Upper lobe of right lung (tissue), 1 donor: Measurements from ENCODE around the gene FXR1. TPM values are rescaled to one million over a fixed set of nuclear protein-coding genes. Genes with fewer than 3 reads are reported as not detected.

Source experiments
- ATAC-seq: fragments of 200-7000 bp; cut with Tn5 transposase; one replicate; pipeline ENCODE4 v1.9.1; 2020; ENCODE audit warnings: mild to moderate bottlenecking, moderate library complexity
- DNase-seq: peaks from one replicate; pipeline ENCODE4 v3.0.0-alpha.2; 2020
- H3K27ac ChIP-seq: fragments of 200-600 bp; one replicate; pipeline ENCODE4 v1.8.0; 2022
- H3K27me3 ChIP-seq: fragments of 200-600 bp; one replicate; pipeline ENCODE4 v1.8.0; 2022; ENCODE audit warnings: mild to moderate bottlenecking
- H3K36me3 ChIP-seq: fragments of 200-600 bp; one replicate; pipeline ENCODE4 v1.8.0; 2022
- H3K4me1 ChIP-seq: fragments of 200-600 bp; one replicate; pipeline ENCODE4 v1.8.0; 2022
- H3K4me3 ChIP-seq: fragments of 200-600 bp; one replicate; pipeline ENCODE4 v1.8.0; 2022; ENCODE audit warnings: mild to moderate bottlenecking
- H3K9me3 ChIP-seq: fragments of 200-600 bp; one replicate; pipeline ENCODE4 v1.8.0; 2022
- intact Hi-C: fragments of 100-400 bp; cut with DNase I; formaldehyde crosslinking; loops from one replicate; pipeline ENCODE4 v1.11.0; 2022
- total RNA-seq: library from RNA; stranded (reverse); fragmentation: NEBNext Ultra II Directional; extraction: Animal tissue kit (Norgen Biotek cat#: 25700); gene quantifications from one replicate; pipeline ENCODE4 v1.2.1, GENCODE V29; 2021
- TF ChIP-seq, protein P1 (sequence below): fragments of 200-600 bp; IDR thresholded peaks from one replicate; pipeline ENCODE4 v1.8.0; 2022; ENCODE audit warnings: antibody characterized with exemption
- donor health status: DM: no; HTN: yes; CAD: no; lungs with severe emphysema.

The FXR1 gene
- total RNA-seq, 1 donor from 2014 or later = 97.3 TPM

GRCh38 chr3:180970931-180971330 is 58.5 kb downstream of the FXR1 start:
- Histone ChIP-seq H3K4me1 (no peaks in the 10 kb centered on the region), H3K9me3 (no peaks in the 10 kb centered on the region), H3K27ac (no peak overlapping the region), H3K36me3 (peaks cover 70% of the 10 kb centered on the region), H3K27me3 (no peaks in the 10 kb centered on the region), H3K4me3 (no peak overlapping the region)
- intact Hi-C loops = no loop called here
- DNase-seq (no peak), ATAC-seq (no peak)
- TF ChIP-seq, protein P1, sequence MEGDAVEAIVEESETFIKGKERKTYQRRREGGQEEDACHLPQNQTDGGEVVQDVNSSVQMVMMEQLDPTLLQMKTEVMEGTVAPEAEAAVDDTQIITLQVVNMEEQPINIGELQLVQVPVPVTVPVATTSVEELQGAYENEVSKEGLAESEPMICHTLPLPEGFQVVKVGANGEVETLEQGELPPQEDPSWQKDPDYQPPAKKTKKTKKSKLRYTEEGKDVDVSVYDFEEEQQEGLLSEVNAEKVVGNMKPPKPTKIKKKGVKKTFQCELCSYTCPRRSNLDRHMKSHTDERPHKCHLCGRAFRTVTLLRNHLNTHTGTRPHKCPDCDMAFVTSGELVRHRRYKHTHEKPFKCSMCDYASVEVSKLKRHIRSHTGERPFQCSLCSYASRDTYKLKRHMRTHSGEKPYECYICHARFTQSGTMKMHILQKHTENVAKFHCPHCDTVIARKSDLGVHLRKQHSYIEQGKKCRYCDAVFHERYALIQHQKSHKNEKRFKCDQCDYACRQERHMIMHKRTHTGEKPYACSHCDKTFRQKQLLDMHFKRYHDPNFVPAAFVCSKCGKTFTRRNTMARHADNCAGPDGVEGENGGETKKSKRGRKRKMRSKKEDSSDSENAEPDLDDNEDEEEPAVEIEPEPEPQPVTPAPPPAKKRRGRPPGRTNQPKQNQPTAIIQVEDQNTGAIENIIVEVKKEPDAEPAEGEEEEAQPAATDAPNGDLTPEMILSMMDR = no peak

DNA sequence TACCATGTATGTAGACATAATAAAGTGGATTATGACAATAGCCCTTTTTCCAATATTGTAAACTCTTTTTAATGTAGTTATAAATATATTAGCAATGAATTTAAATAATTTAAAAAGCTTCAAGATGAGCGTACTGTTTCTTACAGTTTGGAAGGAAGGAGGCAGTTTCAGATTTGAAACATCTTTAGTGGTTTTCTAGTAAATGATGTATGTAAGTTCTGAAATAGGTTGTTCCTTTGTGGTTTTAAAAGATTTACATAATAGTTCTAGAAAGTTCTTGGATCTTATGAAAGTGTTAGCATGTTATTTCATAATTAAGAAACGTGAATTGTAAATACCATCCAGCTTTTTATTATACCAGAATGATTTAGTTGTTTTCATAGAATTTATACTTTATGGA is 61.1 kb downstream of the FXR1 start:
- ATAC-seq = no peak
- TF ChIP-seq, protein P1 = no peak

GRCh38 chr3:180974286-180974685 is 61.8 kb downstream of the FXR1 start:
- no peak for ATAC-seq
- DNase-seq = no peak

More for the DNA sequence above, 61.1 kb downstream of the FXR1 start:
- Histone ChIP-seq H3K4me3 (no peak overlapping the region), H3K27ac (no peak overlapping the region), H3K27me3 (no peaks in the 10 kb centered on the region), H3K9me3 (no peaks in the 10 kb centered on the region), H3K36me3 (peaks cover 71% of the 10 kb centered on the region), H3K4me1 (no peaks in the 10 kb centered on the region)
- no peak for DNase-seq
- intact Hi-C loops = no loop called here

DNA sequence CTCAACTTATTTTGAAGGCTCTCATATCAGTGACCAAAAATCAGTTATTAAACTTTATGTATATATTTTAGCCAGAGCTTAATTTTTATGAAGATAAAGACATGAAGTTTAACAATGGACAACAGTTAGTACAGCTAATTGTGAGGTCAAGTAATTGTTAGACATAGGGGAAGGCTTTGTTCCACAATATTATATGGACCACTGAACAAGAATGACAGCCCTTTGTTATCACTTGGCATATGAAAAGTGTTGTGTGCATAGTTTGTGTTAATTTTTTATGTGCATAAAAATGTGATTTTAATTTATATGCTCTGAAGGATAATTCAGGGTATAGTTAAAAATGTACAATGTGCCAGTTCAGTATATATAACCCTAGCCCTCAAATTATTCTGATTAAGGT is 65.0 kb downstream of the FXR1 start:
- ATAC-seq = no peak
- H3K27me3 ChIP-seq = no peaks in the 10 kb centered on the region
- peaks cover 66% of the 10 kb centered on the region for H3K36me3 ChIP-seq
- no peaks in the 10 kb centered on the region for H3K4me1 ChIP-seq
- DNase-seq = no peak
- intact Hi-C loops = no loop called here
- H3K9me3 ChIP-seq = no peaks in the 10 kb centered on the region
- TF ChIP-seq, protein P1 = no peak
- H3K27ac ChIP-seq = no peak overlapping the region
- no peak overlapping the region for H3K4me3 ChIP-seq

More at GRCh38 chr3:180974286-180974685, 61.8 kb downstream of the FXR1 start:
- no peaks in the 10 kb centered on the region for H3K4me1 ChIP-seq
- no peaks in the 10 kb centered on the region for H3K27me3 ChIP-seq
- H3K9me3 ChIP-seq = no peaks in the 10 kb centered on the region
- H3K27ac ChIP-seq = no peak overlapping the region
- H3K4me3 ChIP-seq = no peak overlapping the region
- peaks cover 71% of the 10 kb centered on the region for H3K36me3 ChIP-seq
- intact Hi-C loops = no loop called here
- TF ChIP-seq, protein P1 = no peak

- intact Hi-C loops = no loop called here
- Histone ChIP-seq H3K4me3 (no peak overlapping the region), H3K27me3 (no peaks in the 10 kb centered on the region), H3K4me1 (no peaks in the 10 kb centered on the region), H3K9me3 (no peaks in the 10 kb centered on the region), H3K27ac (no peak overlapping the region), H3K36me3 (peaks cover 84% of the 10 kb centered on the region)
- ATAC-seq = no peak
- TF ChIP-seq, protein P1 = no peak
- no peak for DNase-seq
These were observed 67.5 kb downstream of the FXR1 start for GRCh38 chr3:180979961-180980360.

- H3K9me3 ChIP-seq = no peaks in the 10 kb centered on the region
- intact Hi-C loops = no loop called here
- no peaks in the 10 kb centered on the region for H3K27me3 ChIP-seq
- no peak for DNase-seq
- ATAC-seq = no peak
- H3K27ac ChIP-seq = no peak overlapping the region
- H3K4me3 ChIP-seq = no peak overlapping the region
- no peaks in the 10 kb centered on the region for H3K4me1 ChIP-seq
- peaks cover 83% of the 10 kb centered on the region for H3K36me3 ChIP-seq
- TF ChIP-seq, protein P1 = no peak
These were observed 68.1 kb downstream of the FXR1 start for GRCh38 chr3:180980611-180981010.
